Measurements from ENCODE around the gene FOXB1. TPM values are rescaled to one million over a fixed set of nuclear protein-coding genes. Genes with fewer than 3 reads are reported as not detected.

The FOXB1 gene
- total and polyA plus RNA-seq, 4 donors, result 0.02 TPM; not detected in 3

DNA sequence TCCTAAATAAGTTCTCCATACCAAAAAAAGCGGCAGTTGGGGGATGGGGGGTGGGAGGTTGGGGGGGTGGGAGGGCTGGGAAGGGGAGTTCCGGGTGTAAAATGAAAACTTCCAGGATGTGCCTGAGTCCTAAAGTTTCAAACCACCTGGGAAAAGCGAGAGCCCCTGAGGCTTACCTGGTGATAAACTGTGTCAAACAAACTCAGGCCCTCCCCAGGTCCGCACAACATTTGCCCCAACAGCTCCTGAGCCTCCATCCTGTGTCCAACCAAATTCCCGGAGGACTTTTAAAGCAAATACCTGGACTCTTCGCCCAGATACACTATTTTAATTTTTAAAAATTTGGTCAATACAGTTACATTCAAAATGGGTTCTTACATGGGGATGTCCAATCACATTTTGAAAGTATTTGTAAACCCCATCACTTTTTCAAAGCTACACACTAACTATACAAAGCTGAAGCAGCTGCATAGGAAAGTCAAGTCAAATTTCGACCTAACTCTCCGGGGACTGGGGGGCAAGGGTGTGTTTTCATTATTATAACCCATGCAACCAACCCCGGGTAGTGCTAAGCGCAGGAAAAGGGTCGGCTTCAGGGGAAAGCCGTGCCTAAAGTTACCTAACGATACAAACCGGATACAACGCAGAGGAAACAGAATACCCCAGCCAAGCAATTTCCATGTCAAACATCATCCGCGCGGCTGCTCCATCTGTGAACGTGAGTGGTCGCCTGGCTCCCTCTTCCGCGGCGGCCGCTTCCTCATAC lies 685 bp upstream of the FOXB1 start:
- no peak for ATAC-seq (ENCODE audit: insufficient read depth, low FRiP score)
- Histone ChIP-seq H3K27ac (ENCODE audit: low read depth in 1 of 2, low read length in 1 of 2) (no peak overlapping the region), H3K4me1 (ENCODE audit: control insufficient read depth in 5 of 5, insufficient read depth in 5 of 5, low read length in 5 of 5) (peaks cover 0 to 37% (median 4%) of the 10 kb centered on the region in 5 donors), H3K9me3 (ENCODE audit: control insufficient read depth in 4 of 4, insufficient read depth in 3 of 4, low read length in 3 of 4) (peaks cover 0 to 17% (median 0%) of the 10 kb centered on the region in 4 donors), H3K4me3 (no peak overlapping the region), H3K9ac (ENCODE audit: insufficient read depth in 1 of 2, low read length in 2 of 2) (no peak overlapping the region), H3K27me3 (ENCODE audit: control insufficient read depth in 3 of 3, insufficient read depth in 3 of 3, low read length in 2 of 3) (peaks cover 4 to 96% (median 92%) of the 10 kb centered on the region in 3 donors), H3K36me3 (ENCODE audit: control insufficient read depth in 4 of 4, insufficient read depth in 4 of 4, low read length in 4 of 4) (no peaks in the 10 kb centered on the region)
- 3% methylated on average over 24 of the region's 24 CpGs for whole genome bisulfite sequencing, 2 donors
- no peak for DNase-seq
- no peak for TF ChIP-seq CTCF (IDR thresholded peaks at IDR 0.05; ENCODE audit: control extremely low read depth, extremely low read depth)

- no peak for TF ChIP-seq CTCF (IDR thresholded peaks at IDR 0.05; ENCODE audit: control extremely low read depth, extremely low read depth)
- H3K27me3 ChIP-seq (ENCODE audit: control insufficient read depth in 3 of 3, insufficient read depth in 3 of 3, low read length in 2 of 3), result peaks cover 4 to 96% (median 92%) of the 10 kb centered on the region in 3 donors
- no peak overlapping the region for H3K4me3 ChIP-seq
- ATAC-seq (ENCODE audit: insufficient read depth, low FRiP score) (no peak), DNase-seq (peak in 1 of 3 donors; percentile 28)
- H3K9ac ChIP-seq (ENCODE audit: insufficient read depth in 1 of 2, low read length in 2 of 2), result no peak overlapping the region
- H3K4me1 ChIP-seq (ENCODE audit: control insufficient read depth in 5 of 5, insufficient read depth in 5 of 5, low read length in 5 of 5), result peaks cover 0 to 34% (median 4%) of the 10 kb centered on the region in 5 donors
- H3K9me3 ChIP-seq (ENCODE audit: control insufficient read depth in 4 of 4, insufficient read depth in 3 of 4, low read length in 3 of 4), result peaks cover 0 to 17% (median 0%) of the 10 kb centered on the region in 4 donors
- H3K36me3 ChIP-seq (ENCODE audit: control insufficient read depth in 4 of 4, insufficient read depth in 4 of 4, low read length in 4 of 4), result no peaks in the 10 kb centered on the region
- no peak overlapping the region for H3K27ac ChIP-seq (ENCODE audit: low read depth in 1 of 2, low read length in 1 of 2)
- WGBS, 2 donors, result 1 to 3% methylated on average over 42 to 44 of the region's 44 CpGs
Observed at GRCh38 chr15:60004846-60005351, 788 bp downstream of the FOXB1 start.

DNA sequence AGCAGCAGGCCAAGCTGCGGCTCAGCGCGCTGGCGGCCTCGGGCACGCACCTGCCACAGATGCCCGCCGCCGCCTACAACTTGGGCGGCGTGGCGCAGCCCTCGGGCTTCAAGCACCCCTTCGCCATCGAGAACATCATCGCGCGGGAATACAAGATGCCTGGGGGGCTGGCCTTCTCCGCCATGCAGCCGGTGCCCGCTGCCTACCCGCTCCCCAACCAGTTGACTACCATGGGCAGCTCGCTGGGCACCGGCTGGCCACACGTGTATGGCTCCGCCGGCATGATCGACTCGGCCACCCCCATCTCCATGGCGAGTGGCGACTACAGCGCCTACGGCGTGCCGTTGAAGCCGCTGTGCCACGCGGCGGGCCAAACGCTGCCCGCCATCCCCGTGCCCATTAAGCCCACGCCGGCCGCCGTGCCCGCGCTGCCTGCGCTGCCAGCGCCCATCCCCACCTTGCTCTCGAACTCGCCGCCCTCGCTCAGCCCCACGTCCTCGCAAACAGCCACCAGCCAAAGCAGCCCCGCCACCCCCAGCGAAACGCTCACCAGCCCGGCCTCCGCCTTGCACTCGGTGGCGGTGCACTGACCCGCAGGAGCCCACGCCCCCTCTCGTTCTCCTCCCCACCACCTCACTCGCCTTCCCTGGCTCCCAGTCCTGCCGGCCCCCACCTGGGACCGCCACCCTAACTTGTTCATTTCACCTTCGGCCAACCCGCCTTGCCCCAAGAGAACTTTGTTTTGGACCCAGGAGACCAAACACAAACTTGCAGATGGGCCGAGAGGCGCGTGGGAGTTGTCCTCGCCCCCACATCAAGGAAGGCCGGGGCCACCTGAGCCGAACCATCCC lies 1.5 kb downstream of the FOXB1 start:
- H3K9me3 ChIP-seq (ENCODE audit: control insufficient read depth in 4 of 4, insufficient read depth in 3 of 4, low read length in 3 of 4), result peaks cover 0 to 14% (median 0%) of the 10 kb centered on the region in 4 donors
- no peak overlapping the region for H3K4me3 ChIP-seq
- H3K27me3 ChIP-seq (ENCODE audit: control insufficient read depth in 3 of 3, insufficient read depth in 3 of 3, low read length in 2 of 3), result peaks cover 4 to 96% (median 92%) of the 10 kb centered on the region in 3 donors
- peaks cover 0 to 31% (median 4%) of the 10 kb centered on the region in 5 donors for H3K4me1 ChIP-seq (ENCODE audit: control insufficient read depth in 5 of 5, insufficient read depth in 5 of 5, low read length in 5 of 5)
- DNase-seq (no peak), ATAC-seq (ENCODE audit: insufficient read depth, low FRiP score) (peak; percentile 19)
- WGBS, 2 donors, result 3 to 4% methylated on average over 69 to 77 of the region's 77 CpGs
- H3K9ac ChIP-seq (ENCODE audit: insufficient read depth in 1 of 2, low read length in 2 of 2), result no peak overlapping the region
- H3K36me3 ChIP-seq (ENCODE audit: control insufficient read depth in 4 of 4, insufficient read depth in 4 of 4, low read length in 4 of 4), result no peaks in the 10 kb centered on the region
- no peak for TF ChIP-seq CTCF (IDR thresholded peaks at IDR 0.05; ENCODE audit: control extremely low read depth, extremely low read depth)
- H3K27ac ChIP-seq (ENCODE audit: low read depth in 1 of 2, low read length in 1 of 2), result no peak overlapping the region
